GM21529 (cell line): ENCODE results near the gene ZNF783.
"Not testable (repeated sequence)": the region's sequence is repeated elsewhere in the genome, so short reads cannot be mapped to it uniquely, and the experiment has no call there.

ENCODE experiments used
- ATAC-seq: cut with Tn5 transposase; IDR thresholded peaks from one replicate; pipeline ENCODE4 v1.9.1; 2021; ENCODE audit not compliant: unreplicated experiment

The ZNF783 gene

DNA sequence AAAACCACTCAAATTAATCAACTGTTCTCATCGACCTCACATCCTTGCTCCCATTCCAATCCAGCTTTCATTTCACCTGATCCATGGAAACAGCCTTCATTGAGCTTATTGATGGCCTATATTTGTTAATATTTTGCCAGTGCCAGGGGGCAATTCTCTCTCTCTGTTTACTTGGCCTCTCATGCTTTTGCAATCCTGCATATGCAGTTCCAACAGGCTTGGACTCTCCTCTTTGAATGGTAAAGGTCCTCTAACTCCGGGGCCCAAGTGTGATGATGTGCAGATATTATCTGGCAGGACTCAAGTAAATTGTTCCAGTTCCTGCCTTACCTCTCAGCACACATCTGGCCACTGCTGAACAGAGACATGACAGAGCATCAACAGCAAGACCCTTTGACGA, 67.3 kb downstream of the ZNF783 start:
- ATAC-seq, result no peak

DNA sequence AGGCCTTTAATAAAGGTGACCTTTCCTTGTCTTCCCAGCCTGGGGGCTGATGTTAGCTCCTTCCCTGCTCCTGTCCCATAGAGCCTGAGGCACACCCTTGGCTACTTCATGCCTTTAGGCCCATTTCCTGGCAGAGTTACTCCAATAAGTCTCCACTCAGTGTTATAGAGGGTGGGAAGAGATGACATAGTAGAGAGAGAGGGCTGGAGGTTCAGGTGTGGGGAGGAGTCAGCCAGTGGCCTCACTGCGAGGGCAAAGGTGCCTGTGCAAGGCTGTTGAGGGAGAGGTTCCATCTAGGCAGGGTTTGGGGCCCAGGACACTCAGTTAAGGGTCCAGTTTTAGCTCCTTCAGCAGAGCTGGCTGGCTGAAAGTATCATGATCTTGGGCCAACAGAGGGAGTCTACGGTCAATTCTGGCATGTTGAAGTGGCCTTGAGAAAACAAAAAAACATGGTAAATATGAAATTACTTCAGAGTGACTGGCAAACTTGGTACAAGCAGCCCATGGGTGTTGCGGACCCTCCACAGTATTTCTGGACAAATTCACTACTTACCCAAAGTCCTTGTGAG, 67.9 kb downstream of the ZNF783 start:
- ATAC-seq, result no peak

DNA sequence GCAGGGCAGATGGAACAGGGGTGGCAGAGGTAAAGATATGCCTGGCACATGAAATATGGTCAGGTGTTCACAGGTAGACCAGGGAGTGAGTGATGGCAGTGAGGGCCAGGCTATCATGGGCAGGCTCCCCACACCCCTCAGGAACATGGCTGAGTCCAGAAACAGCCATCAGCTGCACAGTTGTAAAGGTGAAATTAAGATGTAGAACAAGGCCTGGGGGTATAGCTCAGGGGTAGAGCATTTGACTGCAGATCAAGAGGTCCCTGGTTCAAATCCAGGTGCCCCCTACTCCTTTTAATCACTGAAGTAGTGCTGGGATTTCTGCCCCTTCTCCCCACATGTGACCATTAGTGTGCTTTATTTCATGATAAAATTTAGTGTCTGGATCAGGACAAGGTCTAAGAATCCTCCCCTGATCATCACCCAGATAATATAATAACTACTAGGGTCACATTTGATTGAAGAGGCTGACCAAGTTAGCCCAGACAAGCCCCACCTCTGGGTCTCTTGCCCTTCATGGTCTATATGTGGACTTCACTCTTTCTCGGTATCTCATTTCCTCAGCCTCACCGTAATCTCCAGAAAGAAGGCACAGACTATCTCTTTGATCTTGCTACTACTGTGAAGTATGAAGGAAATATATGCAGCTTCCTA, 69.0 kb downstream of the ZNF783 start:
- no peak for ATAC-seq

DNA sequence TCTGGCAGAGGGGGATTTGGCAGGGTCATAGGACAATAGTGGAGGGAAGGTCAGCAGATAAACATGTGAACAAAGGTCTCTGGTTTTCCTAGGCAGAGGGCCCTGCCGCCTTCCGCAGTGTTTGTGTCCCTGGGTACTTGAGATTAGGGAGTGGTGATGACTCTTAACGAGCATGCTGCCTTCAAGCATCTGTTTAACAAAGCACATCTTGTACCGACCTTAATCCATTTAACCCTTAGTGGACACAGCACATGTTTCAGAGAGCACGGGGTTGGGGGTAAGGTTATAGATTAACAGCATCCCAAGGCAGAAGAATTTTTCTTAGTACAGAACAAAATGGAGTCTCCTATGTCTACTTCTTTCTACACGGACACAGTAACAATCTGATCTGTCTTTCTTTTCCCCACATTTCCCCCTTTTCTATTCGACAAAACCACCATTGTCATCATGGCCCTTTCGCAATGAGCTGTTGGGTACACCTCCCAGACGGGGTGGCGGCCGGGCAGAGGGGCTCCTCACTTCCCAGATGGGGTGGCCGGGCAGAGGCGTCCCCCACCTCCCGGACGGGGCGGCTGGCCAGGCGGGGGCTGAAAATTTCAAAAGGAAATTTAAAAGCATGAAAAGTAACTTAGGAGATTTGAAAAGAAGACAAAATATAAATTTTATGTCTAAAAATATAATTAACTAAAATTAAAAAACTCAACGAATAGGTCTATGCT, 70.8 kb downstream of the ZNF783 start:
- not testable (repeated sequence) for ATAC-seq

DNA sequence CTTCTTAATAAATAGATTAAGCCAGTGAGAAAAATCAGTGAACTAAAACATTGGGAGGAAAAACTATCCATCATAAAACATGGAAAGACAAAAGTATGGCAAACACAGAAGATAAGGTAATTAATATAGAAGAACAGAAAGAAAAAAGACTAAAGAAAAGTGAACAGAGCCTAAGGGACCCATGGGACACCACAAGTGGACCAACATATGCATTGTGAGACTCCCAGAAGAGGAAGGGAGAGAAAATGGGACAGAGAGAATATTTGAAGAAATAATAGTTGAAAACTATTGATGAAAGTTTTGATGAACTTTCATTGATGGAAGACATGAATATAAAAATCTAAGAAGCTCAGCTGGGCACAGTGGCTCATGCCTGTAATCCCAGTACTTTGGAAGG, 71.3 kb downstream of the ZNF783 start:
- ATAC-seq, result no peak

GRCh38 chr7:149334219-149334618, 72.2 kb downstream of the ZNF783 start:
- ATAC-seq, result no peak
